Measurements from ENCODE around the gene DYNLT2.
"Not testable (repeated sequence)": the region's sequence is repeated elsewhere in the genome, so short reads cannot be mapped to it uniquely, and the experiment has no call there.

- TF ChIP-seq EZH2 (IDR thresholded peaks at IDR 0.05; ENCODE audit: insufficient read depth, poor library complexity, severe bottlenecking); EZH2phosphoT487 (IDR thresholded peaks at IDR 0.05; ENCODE audit: insufficient read depth, low read depth): not testable (repeated sequence)
Observed at GRCh38 chr6:169765789-169766188, 14.4 kb upstream of the DYNLT2 start.

All from GM23248 (cell line).